Measurements from ENCODE around the gene TPP2.

GRCh38 chr13:102687520-102687919 lies 90.7 kb downstream of the TPP2 start:
- TF ChIP-seq CTCF (IDR thresholded peaks at IDR 0.05; ENCODE audit: low read length) = no peak
- no peak for TF ChIP-seq EZH2 (IDR thresholded peaks at IDR 0.05; ENCODE audit: borderline replicate concordance, low read length)
